Activated CD4-positive, alpha-beta T cell treated with anti-CD3 and anti-CD28 coated beads for 1 hour (primary cell): ENCODE data around the gene MCM9.

Experiments
- DNase-seq: peaks from one replicate; pipeline ENCODE4 v3.0.0-alpha.2; 2020

MCM9 gene

DNA sequence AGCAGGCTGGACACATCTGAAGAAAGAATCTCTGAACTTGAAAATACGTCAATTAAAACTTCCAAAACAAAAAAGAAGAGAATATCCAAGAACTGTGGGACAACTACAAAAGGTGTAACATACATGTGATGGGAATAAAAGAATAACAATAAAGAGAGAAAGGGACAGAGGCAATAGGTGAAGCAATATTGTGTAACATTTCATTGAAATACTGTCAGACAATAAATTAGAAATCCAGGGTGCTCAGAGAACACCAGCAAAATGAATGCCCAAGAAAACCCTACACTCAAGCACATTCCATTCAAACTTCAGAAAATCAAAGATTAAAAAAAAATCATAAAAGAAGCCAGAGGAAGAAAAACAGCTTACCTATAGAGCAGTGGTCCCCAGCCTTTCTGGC, 74.6 kb downstream of the MCM9 start:
- no peak for DNase-seq

DNA sequence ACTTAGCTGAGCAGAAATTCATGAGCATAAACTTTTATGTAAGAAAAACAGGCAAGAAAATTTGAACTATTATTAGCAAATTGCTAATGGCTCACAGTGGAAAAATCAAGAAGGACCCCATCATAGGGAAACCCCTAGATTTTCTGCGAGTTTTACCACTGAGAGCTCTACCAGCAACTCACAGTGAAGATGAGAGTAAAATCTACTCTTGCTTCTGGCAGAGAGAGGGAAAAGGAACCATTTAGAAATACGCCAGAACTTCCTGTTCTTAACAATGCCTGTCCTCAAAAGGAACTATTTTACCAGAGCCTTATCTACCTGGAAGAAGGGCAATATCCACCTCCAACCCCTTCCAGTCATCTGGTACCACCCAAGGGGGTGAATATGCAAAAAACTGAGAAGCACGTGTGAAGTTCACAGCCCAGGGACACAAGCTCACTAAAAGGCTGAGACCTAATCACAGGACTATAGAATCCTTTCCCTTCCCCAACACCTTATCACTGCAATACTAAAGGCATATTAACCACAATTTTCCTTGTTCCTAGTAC, 75.4 kb downstream of the MCM9 start:
- no peak for DNase-seq

DNA sequence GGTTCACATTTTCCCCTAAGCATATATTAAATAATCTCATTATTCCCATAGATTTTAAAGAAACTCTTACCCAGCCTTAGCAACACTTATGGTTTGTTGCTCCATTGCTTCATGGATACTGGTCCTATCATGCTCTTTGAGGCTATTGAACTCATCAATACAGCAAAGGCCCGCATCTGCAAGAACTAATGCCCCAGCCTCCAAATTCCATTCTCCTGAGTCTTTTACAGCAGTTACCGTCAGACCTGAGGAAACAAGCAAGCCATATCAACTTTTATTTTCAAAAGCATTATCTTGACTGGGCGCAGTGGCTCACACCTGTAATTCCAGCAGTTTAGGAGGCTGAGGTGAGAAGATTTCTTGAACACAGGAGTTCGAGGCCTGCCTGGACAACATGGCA, 78.7 kb downstream of the MCM9 start:
- no peak for DNase-seq

DNA sequence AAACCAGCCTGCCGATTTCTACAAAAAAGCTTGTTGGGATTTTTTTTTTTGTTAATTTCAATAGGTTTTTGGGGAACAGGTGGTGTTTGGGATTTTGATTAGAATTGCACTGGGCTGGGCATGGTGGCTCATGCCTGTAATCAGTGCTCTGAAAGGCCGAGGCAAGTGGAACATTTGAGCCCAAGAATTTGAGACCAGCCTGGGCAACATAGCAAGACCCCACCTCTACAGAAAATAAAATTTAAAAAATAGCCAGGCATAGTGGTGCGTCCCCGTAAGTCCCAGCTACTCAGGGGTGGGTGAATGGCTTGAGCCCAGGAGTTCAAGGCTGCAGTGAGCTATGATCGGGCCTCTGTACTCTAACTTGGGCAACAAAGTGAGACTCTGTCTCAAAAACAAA, 81.6 kb downstream of the MCM9 start:
- DNase-seq: no peak

DNA sequence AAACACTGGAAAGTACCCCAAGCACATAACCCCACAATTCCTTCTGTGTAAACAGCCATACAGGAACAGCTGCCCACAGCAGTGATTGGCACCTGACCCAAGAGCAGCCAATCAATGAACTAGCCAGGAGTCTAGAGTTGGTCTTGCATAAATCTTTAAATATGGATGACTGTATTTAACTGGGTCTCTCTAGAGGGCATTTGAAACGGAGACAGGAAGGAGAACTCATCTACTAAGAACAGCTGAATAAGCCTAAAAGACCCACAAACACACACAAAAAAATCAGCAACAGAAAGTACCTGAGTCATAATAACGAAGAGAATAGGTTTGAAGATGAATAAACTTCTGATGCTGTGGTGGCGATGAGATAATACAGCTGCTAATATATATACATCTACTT, 90.0 kb downstream of the MCM9 start:
- no peak for DNase-seq

DNA sequence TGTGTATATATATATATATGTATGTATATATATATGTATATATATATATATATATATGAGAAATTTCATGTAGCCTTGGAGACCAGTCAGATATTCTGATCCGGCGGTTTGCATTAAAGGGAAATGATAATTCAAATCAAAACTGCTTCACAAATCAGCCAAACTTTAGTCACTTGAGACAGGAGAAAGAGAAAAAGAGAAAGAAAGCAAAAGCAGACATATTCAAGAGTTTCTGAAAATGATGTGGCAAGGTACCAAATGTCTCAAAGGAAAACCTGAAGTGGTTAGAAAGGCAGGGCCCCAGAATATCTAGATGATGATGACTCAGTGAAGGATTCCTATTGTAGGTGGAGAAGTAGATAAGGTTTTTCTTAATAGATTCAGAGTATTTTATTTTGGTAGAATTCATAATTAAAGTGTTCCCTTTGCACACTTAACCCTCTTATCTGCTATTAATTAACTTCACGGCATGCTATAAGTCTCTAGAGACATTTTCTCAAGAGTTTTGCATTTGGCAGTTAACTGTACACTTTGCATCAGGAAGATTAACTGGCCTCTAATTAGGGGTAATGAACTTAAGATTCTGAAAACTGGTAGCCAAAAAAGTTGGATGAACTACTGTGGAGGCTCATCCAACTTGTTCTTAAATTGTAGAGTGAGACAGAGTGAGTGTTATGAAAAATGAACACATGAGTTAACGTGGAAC, 91.1 kb downstream of the MCM9 start:
- no peak for DNase-seq

DNA sequence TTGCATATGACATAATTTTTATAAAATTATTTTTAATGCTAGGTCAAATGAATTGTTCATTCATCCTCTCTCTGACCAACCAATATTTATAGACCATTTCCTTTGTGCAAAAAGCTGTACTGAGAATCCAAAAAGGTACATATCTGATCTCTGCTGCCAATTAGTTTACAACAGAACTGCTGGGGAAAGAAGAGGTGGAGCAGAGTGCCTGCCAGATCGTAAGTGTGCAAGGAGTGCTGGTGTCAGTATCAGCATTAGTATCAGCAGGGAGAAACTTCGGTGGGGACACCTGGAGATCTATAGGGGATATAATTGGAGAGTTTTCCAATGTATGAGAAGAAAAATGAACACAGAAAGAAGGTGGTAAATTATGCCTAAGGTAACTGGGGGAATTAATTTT, 104.3 kb downstream of the MCM9 start:
- DNase-seq: no peak

DNA sequence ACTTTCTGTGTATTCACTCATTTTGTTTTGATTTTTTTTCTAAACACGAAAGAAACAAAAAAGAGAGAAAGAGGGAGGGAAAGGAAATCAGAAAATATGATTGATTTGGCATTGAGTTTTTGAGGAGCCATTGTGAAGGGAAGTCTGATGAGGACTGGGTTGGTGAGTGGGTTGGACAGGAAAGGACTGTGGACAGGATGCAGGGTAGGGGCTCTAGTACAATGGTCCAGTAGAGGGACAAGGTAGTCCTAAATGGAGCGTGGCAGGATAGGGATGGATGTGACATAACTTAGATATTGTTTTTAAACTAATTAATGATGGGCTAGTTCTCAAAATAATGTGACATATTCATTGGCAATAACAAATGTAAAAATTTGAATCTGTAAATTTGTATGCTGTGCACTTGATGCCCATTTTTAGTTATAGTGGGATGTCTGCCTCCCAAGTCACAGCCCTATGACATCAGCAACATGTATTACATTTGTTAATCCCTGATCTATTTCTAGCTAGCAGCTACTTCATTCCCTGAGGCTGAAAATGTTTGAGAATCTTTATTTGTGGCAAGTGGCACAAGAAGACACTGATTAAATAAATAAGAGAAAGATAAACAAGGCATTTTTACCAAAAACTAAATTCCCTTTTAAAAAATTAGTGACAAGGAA, 105.0 kb downstream of the MCM9 start:
- DNase-seq: no peak

DNA sequence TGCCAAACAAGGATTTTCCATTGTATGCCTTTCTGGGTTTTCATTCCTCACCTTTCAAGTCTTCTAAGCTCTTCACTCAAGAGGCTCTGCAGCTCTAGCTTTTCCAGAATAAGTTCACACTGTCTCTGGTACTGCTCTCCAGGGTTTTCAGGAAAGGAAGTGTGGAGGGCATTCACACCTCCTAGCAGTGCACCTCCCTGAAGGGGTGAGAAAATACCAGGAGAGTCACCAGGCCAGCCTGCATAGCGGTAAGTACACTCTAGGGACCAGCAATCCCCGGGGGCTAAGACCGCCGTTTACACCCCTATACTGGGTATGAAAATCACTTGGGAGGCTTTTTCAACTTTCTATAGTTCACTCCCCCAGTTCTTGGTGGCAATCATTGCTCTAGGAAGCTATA, 108.9 kb downstream of the MCM9 start:
- no peak for DNase-seq

DNA sequence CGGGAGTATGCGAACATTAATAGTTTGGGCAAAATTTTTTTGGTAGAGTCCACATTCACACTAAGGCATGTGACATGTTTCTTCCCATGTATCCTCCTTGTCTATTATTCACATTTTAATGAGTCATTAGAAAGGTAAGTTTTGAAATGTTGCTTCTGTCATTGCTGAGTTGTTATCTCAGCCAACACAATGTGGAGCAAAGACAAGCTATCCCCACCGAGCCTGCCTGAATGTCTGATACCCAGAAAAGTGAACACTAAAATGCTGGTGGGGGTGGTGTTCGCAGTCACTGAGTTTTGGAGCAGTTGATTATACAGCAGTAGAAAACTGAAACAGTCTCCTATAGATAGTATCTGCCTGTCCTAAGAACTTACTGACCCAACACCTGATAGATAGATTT, 109.3 kb downstream of the MCM9 start:
- no peak for DNase-seq

DNA sequence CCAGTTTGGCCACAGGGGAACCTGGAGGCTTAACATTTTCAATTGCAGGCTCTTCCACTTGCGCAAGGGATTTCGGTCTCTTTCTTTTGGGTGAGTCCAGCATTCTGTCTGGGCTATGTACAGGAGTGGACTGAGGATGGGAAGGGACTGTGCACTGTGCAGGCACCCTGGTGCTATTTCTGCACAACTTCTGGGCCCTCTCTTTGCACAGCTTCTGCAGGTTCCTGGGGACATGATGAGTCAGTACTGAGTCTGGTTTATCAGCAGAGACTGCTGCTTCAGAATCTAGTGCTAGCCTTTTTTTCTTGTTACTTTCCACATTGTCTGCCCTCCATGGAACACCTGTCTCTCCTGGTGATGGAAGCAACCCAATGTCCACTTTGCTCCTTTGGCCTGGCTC, 119.5 kb downstream of the MCM9 start:
- DNase-seq: no peak

DNA sequence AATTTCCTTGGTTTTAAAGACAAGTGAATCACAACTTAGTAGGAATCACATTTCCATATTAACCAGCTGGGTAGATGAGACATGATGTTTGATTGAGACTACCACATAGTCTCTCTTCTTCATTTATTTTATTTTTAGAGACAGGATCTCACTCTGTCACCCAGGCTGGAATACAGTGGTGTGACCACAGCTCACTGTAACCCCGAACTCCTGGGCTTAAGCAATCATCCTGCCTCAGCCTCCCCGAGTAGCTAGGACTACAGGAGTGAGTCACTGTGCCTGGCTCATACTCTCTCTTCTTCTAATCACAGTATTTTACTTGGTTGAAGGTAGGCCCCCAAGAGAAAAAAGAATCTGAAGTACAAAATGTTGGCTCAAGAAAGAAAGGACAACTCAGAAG, 121.2 kb downstream of the MCM9 start:
- no peak for DNase-seq

DNA sequence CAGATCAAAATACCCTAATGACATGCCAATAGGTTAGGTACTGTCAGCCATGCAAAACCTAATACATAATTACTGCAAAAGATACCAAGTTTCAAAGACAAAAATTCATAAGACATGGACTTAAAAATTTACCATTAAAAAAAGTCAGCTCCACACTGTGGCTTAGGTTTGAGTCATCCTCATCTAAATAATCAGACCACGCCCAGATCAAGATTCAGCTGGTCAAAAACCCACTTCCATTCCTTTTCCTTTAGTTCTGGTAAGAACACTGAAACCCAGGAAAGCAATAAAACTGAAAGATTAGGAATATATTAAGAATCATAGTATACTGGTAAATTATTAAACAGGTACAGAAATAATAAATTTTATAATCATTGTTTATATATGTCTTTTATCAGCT, 122.0 kb downstream of the MCM9 start:
- DNase-seq: no peak

DNA sequence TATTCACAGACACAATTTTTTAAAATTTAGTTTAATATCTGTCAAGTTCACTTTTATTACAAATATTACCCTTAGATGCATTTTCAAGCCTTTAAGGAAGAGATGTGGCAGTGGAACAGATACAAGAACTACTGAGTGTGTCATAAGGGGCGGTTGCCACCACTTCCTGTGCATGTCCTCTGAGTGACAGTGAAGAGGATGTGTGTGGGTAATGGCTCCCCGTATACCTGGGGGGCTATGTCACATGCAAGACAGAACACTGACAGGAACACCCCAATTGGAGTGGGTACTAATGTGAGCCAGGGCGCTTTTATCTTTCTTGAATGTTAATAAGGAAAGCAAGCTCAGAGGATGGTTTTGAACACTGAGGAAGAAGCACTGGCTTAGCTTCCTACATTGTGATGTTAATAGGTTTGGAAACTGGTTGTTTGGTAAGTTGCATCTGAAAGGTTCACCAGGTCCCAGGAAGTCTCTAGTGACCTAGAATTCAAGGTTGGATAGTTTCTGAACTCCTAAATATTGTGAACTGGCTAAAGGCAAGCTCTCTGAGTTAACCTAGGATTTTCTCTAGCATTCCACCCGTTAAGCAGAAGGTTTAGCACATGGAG, 124.4 kb downstream of the MCM9 start:
- peak; percentile 46 for DNase-seq

DNA sequence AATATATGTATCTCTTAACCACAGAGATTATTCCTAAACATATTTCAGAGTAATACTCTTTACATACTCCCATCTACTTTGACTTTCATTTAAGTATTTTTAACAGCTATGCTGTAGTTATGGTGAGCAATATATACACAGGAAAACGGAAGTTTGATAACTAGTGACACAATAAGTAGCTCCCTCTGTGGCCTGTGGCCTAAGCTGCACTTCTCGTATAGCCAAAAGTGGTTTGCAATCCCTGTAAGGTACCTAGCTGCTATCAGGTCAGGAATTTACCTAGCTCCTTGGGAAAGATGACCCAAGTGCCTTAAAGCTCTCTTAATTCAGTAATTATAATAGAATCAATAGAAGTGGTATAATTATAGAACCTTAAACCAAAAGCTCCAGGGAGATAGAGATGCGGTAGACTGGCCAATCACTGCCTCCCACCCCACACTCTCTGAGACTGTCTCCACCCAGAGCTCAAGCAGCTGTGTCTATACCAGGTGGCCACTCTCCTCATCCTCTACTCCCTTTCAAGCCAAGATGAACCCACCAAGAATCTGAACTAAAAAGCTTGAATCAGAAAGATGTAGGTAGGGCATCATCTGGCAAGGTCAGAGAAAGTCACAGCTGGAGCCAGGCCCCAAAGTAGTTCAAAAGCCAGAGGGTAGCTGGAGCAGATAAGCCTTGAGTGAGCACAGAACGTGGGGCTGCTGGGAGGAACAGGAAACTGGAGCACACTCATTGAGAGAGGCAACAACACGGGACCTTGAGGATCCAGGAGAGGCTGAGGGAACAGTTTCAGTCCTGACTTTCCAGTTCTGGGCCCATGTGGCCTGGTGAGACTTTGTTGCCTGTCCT, 125.9 kb downstream of the MCM9 start:
- no peak for DNase-seq

DNA sequence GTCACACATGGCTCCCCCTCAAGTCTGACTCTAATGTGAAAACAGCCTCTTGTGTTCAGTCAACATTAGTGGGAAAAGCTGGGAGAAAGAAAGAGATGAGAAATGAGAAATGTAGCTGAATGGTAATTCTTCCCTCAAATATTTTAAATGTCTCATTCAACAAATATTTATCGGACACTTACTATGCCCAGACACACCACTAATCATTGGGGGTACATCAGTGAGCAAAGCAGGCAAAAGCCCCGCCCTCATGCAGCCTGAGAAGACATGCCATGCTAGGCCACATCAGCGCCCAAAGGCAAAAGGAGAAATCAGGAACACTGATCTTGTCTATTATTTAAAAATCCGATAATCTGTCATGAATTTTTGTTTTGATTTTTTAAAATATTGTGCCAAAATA, 130.9 kb downstream of the MCM9 start:
- DNase-seq: no peak

DNA sequence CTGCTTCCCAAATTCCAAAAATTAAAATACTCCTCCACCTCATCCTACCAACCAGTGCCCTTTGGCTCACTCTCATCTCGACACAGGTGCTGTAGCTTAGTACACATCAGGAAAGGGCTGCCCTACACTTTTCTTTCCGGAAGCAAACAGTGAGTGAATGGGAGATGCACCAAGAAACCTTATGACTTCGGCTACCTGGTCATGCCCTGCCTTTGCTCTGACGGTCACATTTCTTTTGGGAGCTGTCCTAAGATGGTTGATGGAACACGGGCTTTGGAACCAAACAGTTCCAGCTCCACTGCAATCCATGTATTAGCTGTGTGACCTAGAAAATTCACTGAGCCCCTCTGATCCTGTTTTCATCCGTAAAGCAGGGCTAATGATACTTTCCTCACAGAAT, 133.7 kb downstream of the MCM9 start:
- no peak for DNase-seq

DNA sequence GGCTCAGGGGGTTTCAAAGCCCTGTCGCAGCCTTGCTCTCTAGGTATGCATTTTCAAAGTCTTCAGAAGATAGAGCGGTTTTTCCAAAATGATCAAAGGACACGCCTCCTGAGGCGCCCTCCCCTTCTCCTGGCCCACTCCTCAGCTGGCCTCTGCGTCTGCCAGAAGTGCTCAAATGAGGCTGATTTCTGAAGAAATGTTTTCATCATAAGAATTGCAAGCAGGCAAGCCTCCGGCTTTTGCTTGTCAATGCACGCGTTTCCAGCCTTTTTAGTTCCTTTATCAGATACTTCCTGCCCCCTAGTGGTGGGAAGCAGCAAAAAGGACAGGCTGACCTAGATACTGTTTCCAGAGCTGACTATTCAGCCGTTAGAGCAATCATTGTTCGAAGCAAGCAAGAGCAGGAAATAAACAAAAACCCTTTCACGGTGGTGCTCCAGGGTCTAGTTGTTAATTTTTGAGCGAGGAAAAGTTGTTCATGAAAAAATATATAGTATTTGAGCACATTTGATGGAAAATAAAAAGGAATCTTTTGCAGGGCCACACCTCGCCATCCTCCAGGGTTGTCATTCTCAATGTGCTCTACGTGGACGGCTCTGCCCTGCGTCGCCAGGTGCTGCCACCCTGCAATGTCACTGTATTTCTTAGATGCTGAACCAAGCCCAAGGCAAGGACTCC, 134.4 kb downstream of the MCM9 start:
- DNase-seq: peak; percentile 58

DNA sequence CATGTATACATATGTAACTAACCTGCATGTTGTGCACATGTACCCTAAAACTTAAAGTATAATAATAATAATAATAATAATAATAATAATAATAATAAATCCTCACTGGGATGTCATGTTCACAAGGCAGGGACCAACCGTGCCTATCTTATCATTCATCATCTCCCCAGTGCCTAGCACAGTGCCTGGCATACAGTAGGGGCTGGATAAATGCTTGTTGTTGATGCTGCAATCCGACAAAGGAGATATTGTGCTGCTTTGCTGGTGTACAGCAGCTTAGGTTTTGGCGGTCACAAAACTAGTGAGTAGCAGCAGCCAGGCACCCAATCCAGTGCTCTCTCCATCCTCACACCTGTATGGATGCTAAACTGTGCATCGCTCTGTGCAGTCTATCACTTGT, 135.1 kb downstream of the MCM9 start:
- no peak for DNase-seq

DNA sequence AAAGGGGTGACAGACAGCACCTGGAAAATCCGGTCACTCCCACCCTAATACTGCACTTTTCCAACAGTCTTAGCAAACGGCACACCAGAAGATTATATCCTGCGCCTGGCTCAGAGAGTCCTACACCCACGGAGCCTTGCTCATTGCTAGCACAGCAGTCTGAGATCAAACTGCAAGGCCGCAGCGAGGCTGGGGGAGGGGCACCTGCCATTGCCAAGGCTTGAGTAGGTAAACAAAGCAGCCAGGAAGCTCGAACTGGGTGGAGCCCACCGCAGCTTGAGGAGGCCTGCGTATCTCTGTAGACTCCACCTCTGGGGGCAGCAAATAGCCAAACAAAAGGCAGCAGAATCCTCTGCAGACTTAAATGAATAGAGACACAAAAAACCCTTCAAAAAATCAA, 138.4 kb downstream of the MCM9 start:
- peak; percentile 54 for DNase-seq

DNA sequence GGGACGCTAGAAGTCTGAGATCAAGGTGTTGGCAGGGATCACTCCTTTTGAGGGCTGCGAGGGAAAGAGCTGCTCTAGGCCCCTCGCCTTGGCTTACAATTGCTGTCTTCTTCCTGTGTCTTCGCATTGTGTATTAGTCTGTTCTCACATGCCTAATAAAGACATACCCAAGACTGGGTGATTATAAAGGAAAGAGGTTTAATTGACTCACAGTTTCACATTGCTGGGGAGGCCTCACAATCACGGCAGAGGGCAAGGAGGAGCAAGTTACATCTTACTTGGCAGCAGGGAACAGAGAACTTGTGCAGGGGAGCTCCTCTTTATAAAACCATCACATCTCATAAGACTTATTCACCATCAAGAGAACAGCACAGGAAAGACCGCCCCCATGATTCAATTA, 143.5 kb downstream of the MCM9 start:
- DNase-seq: no peak

DNA sequence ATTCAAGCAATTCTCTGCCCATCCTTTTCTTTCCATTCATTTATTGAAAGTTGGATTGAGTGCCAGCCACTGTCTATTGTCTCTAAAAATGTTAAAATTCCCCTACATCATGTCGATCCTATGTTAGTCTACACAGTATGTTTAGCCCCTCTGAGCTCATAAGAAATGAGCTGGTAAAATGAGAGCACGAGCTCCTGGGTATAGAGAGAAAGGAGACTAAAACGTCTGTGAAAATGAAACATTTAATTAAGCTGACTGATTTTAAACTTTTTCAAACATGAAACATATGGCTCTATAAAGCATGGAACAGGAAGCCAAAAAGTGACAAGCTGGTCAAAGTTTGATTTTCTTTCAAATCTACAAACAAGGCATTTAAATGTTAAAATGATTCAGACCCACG, 145.0 kb downstream of the MCM9 start:
- DNase-seq: no peak

DNA sequence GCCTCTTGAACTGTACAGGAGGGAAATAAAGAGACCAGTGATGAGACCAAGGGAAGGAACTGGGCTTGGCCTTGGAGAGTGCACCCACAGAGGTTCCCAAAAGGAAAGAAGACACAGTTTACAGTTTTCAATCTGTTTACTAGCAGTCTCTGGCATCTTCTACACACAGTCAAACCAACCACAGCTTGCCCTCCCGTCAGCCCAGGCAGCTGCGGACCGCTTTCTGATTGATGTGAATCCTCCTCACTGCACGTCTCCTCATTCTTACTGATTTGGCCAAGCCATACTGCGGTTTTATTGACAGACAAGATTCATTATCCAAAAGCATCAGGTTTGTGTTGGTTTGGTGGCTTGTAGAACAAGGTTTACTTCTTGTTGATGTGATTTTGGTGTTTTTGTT, 145.5 kb downstream of the MCM9 start:
- no peak for DNase-seq
